ENCODE data around the gene FGF19.

FGF19 gene

GRCh38 chr11:69718147-69718546 lies 14.3 kb upstream of the FGF19 start:
- no peaks in the 10 kb centered on the region for H3K4me1 ChIP-seq (ENCODE audit: control insufficient read depth, insufficient read depth, low read length, unreplicated experiment)
- H3K36me3 ChIP-seq (ENCODE audit: insufficient read depth, low read length) = no peaks in the 10 kb centered on the region
- H3K4me3 ChIP-seq (ENCODE audit: low read depth, low read length) = no peak overlapping the region
- no peaks in the 10 kb centered on the region for H3K79me2 ChIP-seq (ENCODE audit: control insufficient read depth, insufficient read depth, low read length, unreplicated experiment)
- H3K27me3 ChIP-seq (ENCODE audit: insufficient read depth, low read length) = peaks cover 61% of the 10 kb centered on the region
- no peak overlapping the region for H3K27ac ChIP-seq (ENCODE audit: low read depth, low read length)
- H2AFZ ChIP-seq (ENCODE audit: low read length, unreplicated experiment) = no peak overlapping the region

- peaks cover 56% of the 10 kb centered on the region for H3K27me3 ChIP-seq (ENCODE audit: insufficient read depth, low read length)
- H3K4me1 ChIP-seq (ENCODE audit: control insufficient read depth, insufficient read depth, low read length, unreplicated experiment) = no peaks in the 10 kb centered on the region
- H3K79me2 ChIP-seq (ENCODE audit: control insufficient read depth, insufficient read depth, low read length, unreplicated experiment) = no peaks in the 10 kb centered on the region
- no peaks in the 10 kb centered on the region for H3K36me3 ChIP-seq (ENCODE audit: insufficient read depth, low read length)
- H2AFZ ChIP-seq (ENCODE audit: low read length, unreplicated experiment) = no peak overlapping the region
- no peak overlapping the region for H3K4me3 ChIP-seq (ENCODE audit: low read depth, low read length)
- H3K27ac ChIP-seq (ENCODE audit: low read depth, low read length) = no peak overlapping the region
These were observed 13.3 kb upstream of the FGF19 start for GRCh38 chr11:69716891-69717747.

- Histone ChIP-seq H3K4me1 (ENCODE audit: control insufficient read depth, insufficient read depth, low read length, unreplicated experiment) (no peaks in the 10 kb centered on the region), H3K27me3 (ENCODE audit: insufficient read depth, low read length) (peaks cover 46% of the 10 kb centered on the region), H3K4me3 (ENCODE audit: low read depth, low read length) (no peak overlapping the region), H3K27ac (ENCODE audit: low read depth, low read length) (no peak overlapping the region), H3K79me2 (ENCODE audit: control insufficient read depth, insufficient read depth, low read length, unreplicated experiment) (no peaks in the 10 kb centered on the region), H2AFZ (ENCODE audit: low read length, unreplicated experiment) (no peak overlapping the region), H3K36me3 (ENCODE audit: insufficient read depth, low read length) (no peaks in the 10 kb centered on the region)
These were observed 12.3 kb upstream of the FGF19 start for GRCh38 chr11:69716099-69716498.

- Histone ChIP-seq H3K27me3 (ENCODE audit: insufficient read depth, low read length) (peaks cover 41% of the 10 kb centered on the region), H2AFZ (ENCODE audit: low read length, unreplicated experiment) (no peak overlapping the region), H3K4me1 (ENCODE audit: control insufficient read depth, insufficient read depth, low read length, unreplicated experiment) (no peaks in the 10 kb centered on the region), H3K27ac (ENCODE audit: low read depth, low read length) (no peak overlapping the region), H3K79me2 (ENCODE audit: control insufficient read depth, insufficient read depth, low read length, unreplicated experiment) (no peaks in the 10 kb centered on the region), H3K36me3 (ENCODE audit: insufficient read depth, low read length) (no peaks in the 10 kb centered on the region), H3K4me3 (ENCODE audit: low read depth, low read length) (no peak overlapping the region)
These were observed 11.6 kb upstream of the FGF19 start for GRCh38 chr11:69715446-69715845.

- peaks cover 14% of the 10 kb centered on the region for H3K27me3 ChIP-seq (ENCODE audit: insufficient read depth, low read length)
- H2AFZ ChIP-seq (ENCODE audit: low read length, unreplicated experiment) = no peak overlapping the region
- no peaks in the 10 kb centered on the region for H3K79me2 ChIP-seq (ENCODE audit: control insufficient read depth, insufficient read depth, low read length, unreplicated experiment)
- no peak overlapping the region for H3K27ac ChIP-seq (ENCODE audit: low read depth, low read length)
- no peak overlapping the region for H3K4me3 ChIP-seq (ENCODE audit: low read depth, low read length)
- no peaks in the 10 kb centered on the region for H3K36me3 ChIP-seq (ENCODE audit: insufficient read depth, low read length)
- H3K4me1 ChIP-seq (ENCODE audit: control insufficient read depth, insufficient read depth, low read length, unreplicated experiment) = no peaks in the 10 kb centered on the region
These were observed 8.3 kb upstream of the FGF19 start for GRCh38 chr11:69711822-69712801.

GRCh38 chr11:69708736-69709401 lies 5.0 kb upstream of the FGF19 start:
- no peak overlapping the region for H3K27ac ChIP-seq (ENCODE audit: low read depth, low read length)
- H3K4me1 ChIP-seq (ENCODE audit: control insufficient read depth, insufficient read depth, low read length, unreplicated experiment) = no peaks in the 10 kb centered on the region
- no peak overlapping the region for H3K4me3 ChIP-seq (ENCODE audit: low read depth, low read length)
- H3K79me2 ChIP-seq (ENCODE audit: control insufficient read depth, insufficient read depth, low read length, unreplicated experiment) = no peaks in the 10 kb centered on the region
- H3K36me3 ChIP-seq (ENCODE audit: insufficient read depth, low read length) = no peaks in the 10 kb centered on the region
- H2AFZ ChIP-seq (ENCODE audit: low read length, unreplicated experiment) = no peak overlapping the region
- peaks cover 34% of the 10 kb centered on the region for H3K27me3 ChIP-seq (ENCODE audit: insufficient read depth, low read length)

GRCh38 chr11:69707176-69707575 lies 3.4 kb upstream of the FGF19 start:
- Histone ChIP-seq H3K27me3 (ENCODE audit: insufficient read depth, low read length) (peaks cover 51% of the 10 kb centered on the region), H3K27ac (ENCODE audit: low read depth, low read length) (no peak overlapping the region), H3K4me1 (ENCODE audit: control insufficient read depth, insufficient read depth, low read length, unreplicated experiment) (no peaks in the 10 kb centered on the region), H3K4me3 (ENCODE audit: low read depth, low read length) (no peak overlapping the region), H3K79me2 (ENCODE audit: control insufficient read depth, insufficient read depth, low read length, unreplicated experiment) (no peaks in the 10 kb centered on the region), H2AFZ (ENCODE audit: low read length, unreplicated experiment) (no peak overlapping the region), H3K36me3 (ENCODE audit: insufficient read depth, low read length) (no peaks in the 10 kb centered on the region)

GRCh38 chr11:69705901-69706787 lies 2.3 kb upstream of the FGF19 start:
- H3K4me3 ChIP-seq (ENCODE audit: low read depth, low read length) = no peak overlapping the region

GRCh38 chr11:69705351-69705811 lies 1.6 kb upstream of the FGF19 start:
- Histone ChIP-seq H3K27me3 (ENCODE audit: insufficient read depth, low read length) (peaks cover 58% of the 10 kb centered on the region), H3K27ac (ENCODE audit: low read depth, low read length) (no peak overlapping the region), H3K4me3 (ENCODE audit: low read depth, low read length) (no peak overlapping the region), H3K36me3 (ENCODE audit: insufficient read depth, low read length) (no peaks in the 10 kb centered on the region), H3K79me2 (ENCODE audit: control insufficient read depth, insufficient read depth, low read length, unreplicated experiment) (no peaks in the 10 kb centered on the region), H3K4me1 (ENCODE audit: control insufficient read depth, insufficient read depth, low read length, unreplicated experiment) (peaks cover 6% of the 10 kb centered on the region), H2AFZ (ENCODE audit: low read length, unreplicated experiment) (no peak overlapping the region)

More at GRCh38 chr11:69705901-69706787, 2.3 kb upstream of the FGF19 start:
- peaks cover 58% of the 10 kb centered on the region for H3K27me3 ChIP-seq (ENCODE audit: insufficient read depth, low read length)
- H3K27ac ChIP-seq (ENCODE audit: low read depth, low read length) = no peak overlapping the region
- no peaks in the 10 kb centered on the region for H3K79me2 ChIP-seq (ENCODE audit: control insufficient read depth, insufficient read depth, low read length, unreplicated experiment)
- H3K36me3 ChIP-seq (ENCODE audit: insufficient read depth, low read length) = no peaks in the 10 kb centered on the region
- H2AFZ ChIP-seq (ENCODE audit: low read length, unreplicated experiment) = no peak overlapping the region
- no peaks in the 10 kb centered on the region for H3K4me1 ChIP-seq (ENCODE audit: control insufficient read depth, insufficient read depth, low read length, unreplicated experiment)
